Pancreas (tissue), 10 donors: ENCODE data around the gene CFAP210. TPM values are rescaled to one million over a fixed set of nuclear protein-coding genes. Genes with fewer than 3 reads are reported as not detected.

Source experiments
- ATAC-seq, 4 donors: fragments of 200-7000 bp; cut with Tn5 transposase; one replicate each; pipeline versions ENCODE4 v1.8.0 to v1.9.1; 2020; ENCODE audit warnings: mild to moderate bottlenecking in 4 of 4, moderate library complexity in 4 of 4
- DNase-seq, 6 donors: peaks; one replicate each; pipeline ENCODE4 v3.0.0-alpha.2; 2020
- FAIRE-seq: peaks from 2 replicates; lab custom pipeline; 2012; peaks lifted over from hg19 to GRCh38; lab: Jason Lieb, UNC
- H3K27ac ChIP-seq, 4 donors: fragments of 200-600 bp; sonication (generic); 1 replicate in 3 of 4; 2 replicates in 1 of 4; pipeline versions ENCODE4 v1.5.0 to v1.8.0; 2020
- H3K27me3 ChIP-seq, 4 donors: fragments of 200-600 bp; one replicate each; pipeline ENCODE4 v1.8.0; 2021
- H3K36me3 ChIP-seq, 3 donors: fragments of 200-600 bp; sonication (generic) in 1 of 3; one replicate each; pipeline versions ENCODE4 v1.5.0 to v1.8.0; 2020 to 2021
- H3K4me1 ChIP-seq, 3 donors: fragments of 200-600 bp; one replicate each; pipeline ENCODE4 v1.8.0; 2021
- H3K4me3 ChIP-seq, 4 donors: fragments of 200-600 bp; sonication (generic) in 2 of 4; one replicate each; pipeline versions ENCODE4 v1.5.0 to v1.8.0; 2020 to 2021
- H3K9me3 ChIP-seq, 4 donors: fragments of 200-600 bp; one replicate each; pipeline ENCODE4 v1.8.0; 2021
- WGBS, 2 donors: extraction: QIAGEN DNeasy Blood & Tissue Kit; methylation state at CpG; one replicate each; pipeline ENCODE4 v1.1.7; 2013; 5-methylcytosine and 5-hydroxymethylcytosine counted together
- intact Hi-C, 3 donors: fragments of 100-400 bp; cut with DNase I; formaldehyde crosslinking; loops; one replicate each; pipeline versions ENCODE4 v1.11.1 to v1.14.2; 2022
- polyA plus RNA-seq, 2 donors: library from polyadenylated mRNA; stranded (reverse); fragments of 200-250 nt; gene quantifications; one replicate each; pipeline ENCODE4 v1.2.3, GENCODE V29; 2013
- total RNA-seq, 6 donors: library from RNA; stranded (reverse); fragmentation: NEBNext Ultra II Directional in 4 of 6; extraction: Animal tissue kit (Norgen Biotek cat#: 25700) in 4 of 6; gene quantifications; one replicate each; pipeline versions ENCODE4 v1.2.1 to v1.2.4, GENCODE V29; 2021 to 2023
- TF ChIP-seq, protein P1 (sequence below), 4 donors: fragments of 200-600 bp; sonication (generic) in 3 of 4; IDR thresholded peaks; one replicate each; pipeline versions ENCODE4 v1.5.0 to v1.8.0; 2021; ENCODE audit warnings: antibody characterized with exemption in 4 of 4
- donor health status: healthy with polysubstance abuse.
- donor health status: DM: no; HTN: no; CAD: no; lungs with moderate emphysema.
- donor health status: DM: no; HTN: no; CAD: no.
- donor health status: control.
- donor health status: control.
- donor health status: Bipolar disorder and iron deficiency.
- donor health status: DM: yes; HTN: yes; CAD: no.
- donor health status: DM: no; HTN: no; CAD: no.
- donor health status: DM: no; HTN: no; CAD: no.
- donor health status: DM: yes; HTN: yes; CAD: no.

The CFAP210 gene
- total and polyA plus RNA-seq, 8 donors, result 0.09 to 0.73 (median 0.21) TPM; not detected in 2

DNA sequence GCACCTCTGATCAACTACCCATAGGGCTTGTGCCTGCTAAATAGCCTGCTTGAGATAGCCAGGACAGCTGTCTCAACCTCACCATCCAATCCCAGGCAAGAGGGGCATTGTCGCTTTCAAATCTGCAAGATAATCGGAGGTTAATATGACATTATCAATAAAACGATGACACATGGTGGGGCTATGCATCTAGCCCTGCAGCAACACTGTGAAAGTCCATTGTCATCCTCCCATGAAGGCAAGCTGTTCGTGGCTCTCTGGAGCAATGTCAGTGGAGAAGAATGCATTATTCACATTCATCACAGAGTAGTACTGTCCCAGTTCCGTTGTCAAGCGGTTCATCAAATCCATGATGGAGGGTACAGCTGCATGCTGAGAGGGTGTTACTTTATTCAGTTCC lies 20.5 kb upstream of the CFAP210 start:
- H3K4me3 ChIP-seq, result no peak overlapping the region
- no peaks in the 10 kb centered on the region for H3K27me3 ChIP-seq
- 84 to 85% methylated on average over 6 of the region's 6 CpGs for WGBS, 2 donors
- H3K9me3 ChIP-seq, result no peaks in the 10 kb centered on the region
- ATAC-seq (no peak), FAIRE-seq (no peak), DNase-seq (no peak)
- intact Hi-C loops, result no loop called here
- no peaks in the 10 kb centered on the region for H3K36me3 ChIP-seq
- TF ChIP-seq, protein P1, sequence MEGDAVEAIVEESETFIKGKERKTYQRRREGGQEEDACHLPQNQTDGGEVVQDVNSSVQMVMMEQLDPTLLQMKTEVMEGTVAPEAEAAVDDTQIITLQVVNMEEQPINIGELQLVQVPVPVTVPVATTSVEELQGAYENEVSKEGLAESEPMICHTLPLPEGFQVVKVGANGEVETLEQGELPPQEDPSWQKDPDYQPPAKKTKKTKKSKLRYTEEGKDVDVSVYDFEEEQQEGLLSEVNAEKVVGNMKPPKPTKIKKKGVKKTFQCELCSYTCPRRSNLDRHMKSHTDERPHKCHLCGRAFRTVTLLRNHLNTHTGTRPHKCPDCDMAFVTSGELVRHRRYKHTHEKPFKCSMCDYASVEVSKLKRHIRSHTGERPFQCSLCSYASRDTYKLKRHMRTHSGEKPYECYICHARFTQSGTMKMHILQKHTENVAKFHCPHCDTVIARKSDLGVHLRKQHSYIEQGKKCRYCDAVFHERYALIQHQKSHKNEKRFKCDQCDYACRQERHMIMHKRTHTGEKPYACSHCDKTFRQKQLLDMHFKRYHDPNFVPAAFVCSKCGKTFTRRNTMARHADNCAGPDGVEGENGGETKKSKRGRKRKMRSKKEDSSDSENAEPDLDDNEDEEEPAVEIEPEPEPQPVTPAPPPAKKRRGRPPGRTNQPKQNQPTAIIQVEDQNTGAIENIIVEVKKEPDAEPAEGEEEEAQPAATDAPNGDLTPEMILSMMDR (IDR thresholded peaks at IDR 0.05), result no peak
- H3K27ac ChIP-seq, result no peak overlapping the region
- peaks cover 8 to 19% (median 8%) of the 10 kb centered on the region in 3 donors for H3K4me1 ChIP-seq

DNA sequence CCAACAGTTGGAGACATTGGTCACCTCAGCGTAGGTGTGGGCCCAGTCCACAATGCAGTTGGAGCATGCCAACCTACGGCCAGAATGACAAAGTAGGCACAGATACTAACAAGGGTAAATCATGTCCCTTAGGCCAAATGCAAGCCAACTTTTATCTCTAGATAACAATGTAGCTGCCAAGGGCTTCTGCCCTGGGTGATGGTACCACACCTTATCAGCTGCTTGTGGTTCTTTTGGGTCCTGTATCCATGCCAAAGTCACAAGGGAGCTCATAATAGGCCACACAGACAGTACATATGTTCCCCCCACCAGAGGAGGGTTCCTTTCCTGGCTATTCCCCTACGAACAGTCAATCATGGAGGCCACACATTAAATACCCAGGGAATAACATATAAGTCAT lies 19.1 kb upstream of the CFAP210 start:
- H3K36me3 ChIP-seq, result no peaks in the 10 kb centered on the region
- no peak overlapping the region for H3K27ac ChIP-seq
- TF ChIP-seq, protein P1 (IDR thresholded peaks at IDR 0.05), result no peak
- ATAC-seq (no peak), FAIRE-seq (no peak), DNase-seq (no peak)
- intact Hi-C loops, result no loop called here
- no peaks in the 10 kb centered on the region for H3K9me3 ChIP-seq
- H3K4me1 ChIP-seq, result peaks cover 8 to 19% (median 8%) of the 10 kb centered on the region in 3 donors
- no peak overlapping the region for H3K4me3 ChIP-seq
- no peaks in the 10 kb centered on the region for H3K27me3 ChIP-seq
- 87 to 90% methylated on average over 3 of the region's 3 CpGs for WGBS, 2 donors

- no peak overlapping the region for H3K27ac ChIP-seq
- TF ChIP-seq, protein P1 (IDR thresholded peaks at IDR 0.05), result no peak
- DNase-seq (no peak), ATAC-seq (no peak), FAIRE-seq (no peak)
- intact Hi-C loops, result no loop called here
- H3K4me3 ChIP-seq, result no peak overlapping the region
- peaks cover 8 to 19% (median 8%) of the 10 kb centered on the region in 3 donors for H3K4me1 ChIP-seq
- H3K9me3 ChIP-seq, result no peaks in the 10 kb centered on the region
- no peaks in the 10 kb centered on the region for H3K36me3 ChIP-seq
- no peaks in the 10 kb centered on the region for H3K27me3 ChIP-seq
- WGBS, 2 donors, result 94 to 96% methylated on average over 9 of the region's 9 CpGs
Measured at GRCh38 chr2:169712791-169713227, 18.6 kb upstream of the CFAP210 start.

DNA sequence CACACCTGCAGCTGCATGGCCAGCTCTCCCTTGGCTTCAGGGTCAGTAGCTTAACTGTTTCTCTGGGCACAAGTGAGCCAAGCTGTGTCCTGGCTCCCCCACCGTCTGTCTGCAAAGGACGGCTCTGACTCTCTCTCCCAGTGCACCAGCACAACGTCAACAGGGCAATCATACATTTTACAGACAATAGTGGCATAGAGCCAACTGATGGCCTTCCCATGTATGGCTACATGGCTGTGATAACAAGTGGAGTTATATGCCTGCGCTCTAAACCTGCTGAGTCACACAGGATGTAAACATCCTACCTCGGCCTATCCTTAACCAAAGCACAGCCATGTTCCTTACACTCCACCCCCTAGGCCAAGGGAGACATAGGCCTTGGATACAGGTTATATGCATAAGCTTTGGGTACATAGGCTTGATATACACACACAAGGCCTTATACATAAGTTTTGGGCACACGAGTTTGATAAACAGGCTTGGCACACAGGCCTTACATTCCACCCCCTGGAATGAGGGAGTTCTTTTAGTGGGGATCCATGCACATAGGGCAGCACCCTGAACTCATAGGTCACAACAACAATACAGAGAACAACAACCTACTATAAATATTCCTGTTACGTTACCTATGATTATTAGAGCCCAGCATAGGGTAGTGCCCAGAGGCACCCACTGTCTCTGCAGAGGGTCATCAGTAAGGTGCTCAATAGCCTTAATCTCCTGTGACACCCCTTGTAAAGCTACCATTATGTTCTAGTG lies 17.7 kb upstream of the CFAP210 start:
- no peak overlapping the region for H3K4me3 ChIP-seq
- FAIRE-seq (no peak), DNase-seq (no peak), ATAC-seq (no peak)
- H3K4me1 ChIP-seq, result peaks cover 8 to 17% (median 8%) of the 10 kb centered on the region in 3 donors
- no peak overlapping the region for H3K27ac ChIP-seq
- TF ChIP-seq, protein P1 (IDR thresholded peaks at IDR 0.05), result no peak
- no peaks in the 10 kb centered on the region for H3K9me3 ChIP-seq
- no peaks in the 10 kb centered on the region for H3K27me3 ChIP-seq
- WGBS, 2 donors, result 60 to 65% methylated on average over 7 of the region's 7 CpGs
- intact Hi-C loops, result no loop called here
- no peaks in the 10 kb centered on the region for H3K36me3 ChIP-seq

- TF ChIP-seq, protein P1 (IDR thresholded peaks at IDR 0.05), result no peak
- ATAC-seq, result no peak
Measured at GRCh38 chr2:169709981-169710380, 15.8 kb upstream of the CFAP210 start.

More at GRCh38 chr2:169709981-169710380, 15.8 kb upstream of the CFAP210 start:
- DNase-seq, result no peak
- intact Hi-C loops, result no loop called here
- H3K4me3 ChIP-seq, result no peak overlapping the region
- peaks cover 0 to 5% (median 0%) of the 10 kb centered on the region in 3 donors for H3K4me1 ChIP-seq
- H3K36me3 ChIP-seq, result no peaks in the 10 kb centered on the region
- FAIRE-seq, result no peak
- no peaks in the 10 kb centered on the region for H3K27me3 ChIP-seq
- no peak overlapping the region for H3K27ac ChIP-seq
- H3K9me3 ChIP-seq, result no peaks in the 10 kb centered on the region
- WGBS, 2 donors, result 73 to 82% methylated on average over 1 of the region's 1 CpG
